K562 (cell line): ENCODE measurements around the gene SPINK14.

Experiments used
- BHLHE40 ChIP-seq: IDR thresholded peaks from 2 replicates; pipeline ENCODE4 v1.6.1; 2011; ENCODE audit warnings: low read length, improper control_type of control experiment
- FOXK2 ChIP-seq, 2 experiments: fragments of 450-650 bp; IDR thresholded peaks in 1 of 2; conservative IDR thresholded peaks in 1 of 2; 2 replicates each; pipeline ENCODE4 v1.6.1; 2016; ENCODE audit warnings: low read depth in 2 of 2, mild to moderate bottlenecking in 1 of 2
- TF ChIP-seq, protein P1 (sequence below): sonication (generic); formaldehyde crosslinking; IDR thresholded peaks from 2 replicates; pipeline ENCODE4 v1.8.1; 2023; ENCODE audit warnings: missing genetic modification reagents, mild to moderate bottlenecking, borderline replicate concordance

DNA sequence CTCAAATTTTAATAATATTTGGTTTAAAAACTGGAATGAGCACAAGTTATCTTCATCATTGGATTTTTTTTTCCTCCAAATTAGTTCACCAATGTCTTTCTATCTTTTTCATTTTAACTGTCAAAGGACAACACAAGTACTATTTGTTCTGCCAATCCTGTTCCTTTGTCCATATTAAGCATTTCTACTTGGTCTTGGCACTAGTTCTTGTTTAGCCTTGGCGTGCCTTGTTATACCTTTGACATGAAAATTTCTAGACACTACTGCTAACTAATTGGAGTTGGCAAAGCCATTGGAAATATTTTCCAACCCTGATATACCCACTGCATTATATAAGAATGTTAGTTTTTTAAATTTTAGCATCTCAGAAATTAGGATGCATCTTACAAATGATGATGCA, 38.3 kb downstream of the SPINK14 start:
- TF ChIP-seq BHLHE40, result no peak
- no peak for TF ChIP-seq FOXK2 (conservative IDR thresholded peaks at IDR 0.05 in 1 of 2, IDR thresholded peaks at IDR 0.05 in 1 of 2; ENCODE audit: low read depth in 2 of 2)
- TF ChIP-seq, protein P1, sequence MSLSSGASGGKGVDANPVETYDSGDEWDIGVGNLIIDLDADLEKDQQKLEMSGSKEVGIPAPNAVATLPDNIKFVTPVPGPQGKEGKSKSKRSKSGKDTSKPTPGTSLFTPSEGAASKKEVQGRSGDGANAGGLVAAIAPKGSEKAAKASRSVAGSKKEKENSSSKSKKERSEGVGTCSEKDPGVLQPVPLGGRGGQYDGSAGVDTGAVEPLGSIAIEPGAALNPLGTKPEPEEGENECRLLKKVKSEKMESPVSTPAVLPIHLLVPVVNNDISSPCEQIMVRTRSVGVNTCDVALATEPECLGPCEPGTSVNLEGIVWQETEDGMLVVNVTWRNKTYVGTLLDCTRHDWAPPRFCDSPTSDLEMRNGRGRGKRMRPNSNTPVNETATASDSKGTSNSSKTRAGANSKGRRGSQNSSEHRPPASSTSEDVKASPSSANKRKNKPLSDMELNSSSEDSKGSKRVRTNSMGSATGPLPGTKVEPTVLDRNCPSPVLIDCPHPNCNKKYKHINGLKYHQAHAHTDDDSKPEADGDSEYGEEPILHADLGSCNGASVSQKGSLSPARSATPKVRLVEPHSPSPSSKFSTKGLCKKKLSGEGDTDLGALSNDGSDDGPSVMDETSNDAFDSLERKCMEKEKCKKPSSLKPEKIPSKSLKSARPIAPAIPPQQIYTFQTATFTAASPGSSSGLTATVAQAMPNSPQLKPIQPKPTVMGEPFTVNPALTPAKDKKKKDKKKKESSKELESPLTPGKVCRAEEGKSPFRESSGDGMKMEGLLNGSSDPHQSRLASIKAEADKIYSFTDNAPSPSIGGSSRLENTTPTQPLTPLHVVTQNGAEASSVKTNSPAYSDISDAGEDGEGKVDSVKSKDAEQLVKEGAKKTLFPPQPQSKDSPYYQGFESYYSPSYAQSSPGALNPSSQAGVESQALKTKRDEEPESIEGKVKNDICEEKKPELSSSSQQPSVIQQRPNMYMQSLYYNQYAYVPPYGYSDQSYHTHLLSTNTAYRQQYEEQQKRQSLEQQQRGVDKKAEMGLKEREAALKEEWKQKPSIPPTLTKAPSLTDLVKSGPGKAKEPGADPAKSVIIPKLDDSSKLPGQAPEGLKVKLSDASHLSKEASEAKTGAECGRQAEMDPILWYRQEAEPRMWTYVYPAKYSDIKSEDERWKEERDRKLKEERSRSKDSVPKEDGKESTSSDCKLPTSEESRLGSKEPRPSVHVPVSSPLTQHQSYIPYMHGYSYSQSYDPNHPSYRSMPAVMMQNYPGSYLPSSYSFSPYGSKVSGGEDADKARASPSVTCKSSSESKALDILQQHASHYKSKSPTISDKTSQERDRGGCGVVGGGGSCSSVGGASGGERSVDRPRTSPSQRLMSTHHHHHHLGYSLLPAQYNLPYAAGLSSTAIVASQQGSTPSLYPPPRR (CRISPR knock-in tag), result no peak
